Mammary epithelial cell (primary cell): ENCODE data around the gene SP1.

Source experiments
- EZH2 ChIP-seq: IDR thresholded peaks from 2 replicates; pipeline ENCODE4 v1.6.1; 2012; ENCODE audit warnings: low read length, inconsistent platforms, borderline replicate concordance
- TF ChIP-seq, protein P1 (sequence below), 2 donors: IDR thresholded peaks in 1 of 2; conservative IDR thresholded peaks in 1 of 2; 2 replicates each; pipeline ENCODE4 v1.5.1; 2011 to 2012; ENCODE audit warnings: inconsistent platforms in 2 of 2, low read length in 2 of 2, mild to moderate bottlenecking in 2 of 2, control low read depth in 1 of 2, low read depth in 1 of 2; ENCODE audit not compliant: insufficient read depth in 1 of 2; ENCODE audit errors: extremely low read depth in 1 of 2

DNA sequence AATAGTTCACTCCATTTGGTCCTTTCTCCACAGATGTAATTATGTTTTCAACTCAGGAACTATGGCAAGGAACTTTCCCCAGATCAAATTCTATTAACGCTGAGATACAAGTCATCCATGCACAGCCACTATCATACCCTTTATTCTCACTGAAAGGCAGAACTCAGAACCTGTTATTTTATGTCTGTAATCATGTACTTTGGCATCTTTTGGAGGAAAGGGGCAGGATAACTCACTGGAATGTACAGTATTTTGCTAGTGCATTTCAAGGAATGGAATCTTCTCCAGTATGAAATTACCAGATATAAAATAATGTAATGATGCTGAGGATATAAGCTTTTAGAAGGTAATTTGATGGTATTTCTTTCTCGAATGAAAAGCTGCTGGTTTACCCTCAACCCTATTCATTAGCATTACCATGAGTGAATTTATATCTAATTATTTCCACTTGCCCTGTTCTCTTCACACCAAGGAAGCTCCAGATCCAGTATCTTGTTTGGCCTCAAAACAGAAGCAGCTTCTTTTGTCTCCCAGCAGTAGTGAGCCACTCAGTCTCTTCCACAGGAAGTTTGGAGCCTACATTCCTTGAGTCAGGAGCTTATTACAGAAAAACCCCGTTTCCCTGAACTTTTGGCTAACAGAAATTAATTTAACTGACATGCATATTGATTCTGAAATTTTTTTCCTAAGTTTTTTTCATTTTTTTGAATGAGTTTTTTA, 33.7 kb downstream of the SP1 start:
- TF ChIP-seq, protein P1, sequence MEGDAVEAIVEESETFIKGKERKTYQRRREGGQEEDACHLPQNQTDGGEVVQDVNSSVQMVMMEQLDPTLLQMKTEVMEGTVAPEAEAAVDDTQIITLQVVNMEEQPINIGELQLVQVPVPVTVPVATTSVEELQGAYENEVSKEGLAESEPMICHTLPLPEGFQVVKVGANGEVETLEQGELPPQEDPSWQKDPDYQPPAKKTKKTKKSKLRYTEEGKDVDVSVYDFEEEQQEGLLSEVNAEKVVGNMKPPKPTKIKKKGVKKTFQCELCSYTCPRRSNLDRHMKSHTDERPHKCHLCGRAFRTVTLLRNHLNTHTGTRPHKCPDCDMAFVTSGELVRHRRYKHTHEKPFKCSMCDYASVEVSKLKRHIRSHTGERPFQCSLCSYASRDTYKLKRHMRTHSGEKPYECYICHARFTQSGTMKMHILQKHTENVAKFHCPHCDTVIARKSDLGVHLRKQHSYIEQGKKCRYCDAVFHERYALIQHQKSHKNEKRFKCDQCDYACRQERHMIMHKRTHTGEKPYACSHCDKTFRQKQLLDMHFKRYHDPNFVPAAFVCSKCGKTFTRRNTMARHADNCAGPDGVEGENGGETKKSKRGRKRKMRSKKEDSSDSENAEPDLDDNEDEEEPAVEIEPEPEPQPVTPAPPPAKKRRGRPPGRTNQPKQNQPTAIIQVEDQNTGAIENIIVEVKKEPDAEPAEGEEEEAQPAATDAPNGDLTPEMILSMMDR (conservative IDR thresholded peaks at IDR 0.05 in 1 of 2, IDR thresholded peaks at IDR 0.05 in 1 of 2; ENCODE audit: extremely low read depth in 1 of 2, insufficient read depth in 1 of 2, low read depth in 1 of 2, low read length in 2 of 2) = no peak
- TF ChIP-seq EZH2 = no peak
